Prostate gland (tissue), 2 donors: Measurements from ENCODE around the gene TBC1D32. TPM values are rescaled to one million over a fixed set of nuclear protein-coding genes. Genes with fewer than 3 reads are reported as not detected.
"Not testable (repeated sequence)": the region's sequence is repeated elsewhere in the genome, so short reads cannot be mapped to it uniquely, and the experiment has no call there.

Experiments
- DNase-seq: peaks from one replicate; pipeline ENCODE4 v3.0.0-alpha.2; 2019; ENCODE audit warnings: low spot score
- H3K27ac ChIP-seq, 2 donors: fragments of 200-600 bp; sonication (generic); 2 replicates each; pipeline ENCODE4 v1.5.1; 2017 to 2019
- H3K27me3 ChIP-seq: fragments of 200-600 bp; sonication (generic); replicated peaks from 2 replicates; pipeline ENCODE4 v1.5.1; 2019; ENCODE audit not compliant: insufficient read depth
- H3K36me3 ChIP-seq, 2 donors: fragments of 200-600 bp; sonication (generic); 1 replicate in 1 of 2; 2 replicates in 1 of 2; pipeline versions ENCODE4 v1.5.1 to v1.8.1; 2017 to 2019
- H3K4me1 ChIP-seq: fragments of 200-600 bp; sonication (generic); replicated peaks from 2 replicates; pipeline ENCODE4 v1.5.1; 2019
- H3K4me3 ChIP-seq, 2 donors: fragments of 200-600 bp; sonication (generic); 2 replicates each; pipeline ENCODE4 v1.5.1; 2017 to 2019
- H3K9me3 ChIP-seq: fragments of 200-600 bp; sonication (generic); 2 replicates; pipeline ENCODE4 v1.5.1; 2017
- POLR2A ChIP-seq: fragments of 450-650 bp; IDR thresholded peaks from one replicate; pipeline ENCODE4 v1.6.1; 2016; ENCODE audit warnings: antibody characterized with exemption, mild to moderate bottlenecking
- POLR2AphosphoS5 ChIP-seq: sonication (generic); formaldehyde crosslinking; IDR thresholded peaks from one replicate; pipeline ENCODE4 v1.6.1; 2017; ENCODE audit warnings: antibody characterized with exemption
- WGBS: methylation state at CpG from one replicate; pipeline ENCODE4 v1.1.5; 2018; 5-methylcytosine and 5-hydroxymethylcytosine counted together
- intact Hi-C: fragments of 100-400 bp; cut with DNase I; formaldehyde crosslinking; loops from one replicate; pipeline ENCODE4 v1.14.2; 2022
- total RNA-seq, 2 donors: library from RNA; depleted of rRNA; stranded (reverse); fragments of >200 nt; gene quantifications; one replicate each; pipeline ENCODE4 v1.1.0, GENCODE V29; 2016
- TF ChIP-seq, protein P1 (sequence below), 4 experiments: fragments of 200-600 bp in 2 of 4; fragments of 450-650 bp in 2 of 4; sonication (generic) in 2 of 4; IDR thresholded peaks; 1 replicate in 3 of 4; 2 replicates in 1 of 4; pipeline ENCODE4 v1.5.1; 2016 to 2019; ENCODE audit warnings: antibody characterized with exemption in 4 of 4, mild to moderate bottlenecking in 2 of 4, moderate library complexity in 2 of 4

Gene TBC1D32
- total RNA-seq, 2 donors from 2014 or later = 10.7 to 11.1 TPM

DNA sequence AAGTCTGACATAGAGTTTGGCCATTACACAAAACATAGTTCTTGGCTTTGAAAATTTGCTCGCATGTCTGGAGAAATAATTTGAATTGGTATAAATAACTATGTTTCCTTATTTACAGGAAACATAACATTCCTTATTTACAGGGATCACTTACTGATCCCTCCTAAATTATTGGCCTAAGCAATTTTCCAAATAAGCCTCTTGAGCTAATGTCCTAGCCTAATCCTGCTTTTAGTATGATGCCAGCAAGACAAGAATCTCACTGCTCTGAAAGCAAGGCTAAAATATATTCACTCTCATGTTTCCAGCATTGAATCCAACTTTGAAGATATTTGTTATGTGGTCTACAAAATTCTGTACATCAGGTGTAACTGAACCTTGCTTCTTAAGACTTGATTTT lies 4.1 kb upstream of the TBC1D32 start:
- TF ChIP-seq POLR2A = no peak
- TF ChIP-seq POLR2AphosphoS5 = no peak
- TF ChIP-seq, protein P1, sequence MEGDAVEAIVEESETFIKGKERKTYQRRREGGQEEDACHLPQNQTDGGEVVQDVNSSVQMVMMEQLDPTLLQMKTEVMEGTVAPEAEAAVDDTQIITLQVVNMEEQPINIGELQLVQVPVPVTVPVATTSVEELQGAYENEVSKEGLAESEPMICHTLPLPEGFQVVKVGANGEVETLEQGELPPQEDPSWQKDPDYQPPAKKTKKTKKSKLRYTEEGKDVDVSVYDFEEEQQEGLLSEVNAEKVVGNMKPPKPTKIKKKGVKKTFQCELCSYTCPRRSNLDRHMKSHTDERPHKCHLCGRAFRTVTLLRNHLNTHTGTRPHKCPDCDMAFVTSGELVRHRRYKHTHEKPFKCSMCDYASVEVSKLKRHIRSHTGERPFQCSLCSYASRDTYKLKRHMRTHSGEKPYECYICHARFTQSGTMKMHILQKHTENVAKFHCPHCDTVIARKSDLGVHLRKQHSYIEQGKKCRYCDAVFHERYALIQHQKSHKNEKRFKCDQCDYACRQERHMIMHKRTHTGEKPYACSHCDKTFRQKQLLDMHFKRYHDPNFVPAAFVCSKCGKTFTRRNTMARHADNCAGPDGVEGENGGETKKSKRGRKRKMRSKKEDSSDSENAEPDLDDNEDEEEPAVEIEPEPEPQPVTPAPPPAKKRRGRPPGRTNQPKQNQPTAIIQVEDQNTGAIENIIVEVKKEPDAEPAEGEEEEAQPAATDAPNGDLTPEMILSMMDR (IDR thresholded peaks at IDR 0.05) = no peak
- H3K27me3 ChIP-seq = no peaks in the 10 kb centered on the region
- no peak overlapping the region for H3K4me3 ChIP-seq
- no peaks in the 10 kb centered on the region for H3K9me3 ChIP-seq
- H3K36me3 ChIP-seq = no peaks in the 10 kb centered on the region
- WGBS = 88% methylated on average over 1 of the region's 1 CpG
- intact Hi-C loops = loop anchor here (10.0 kb wide), 1 partner anchor 846 kb away; no protein-coding TSS in a partner anchor
- no peak for DNase-seq
- H3K27ac ChIP-seq = no peak overlapping the region
- no peaks in the 10 kb centered on the region for H3K4me1 ChIP-seq

DNA sequence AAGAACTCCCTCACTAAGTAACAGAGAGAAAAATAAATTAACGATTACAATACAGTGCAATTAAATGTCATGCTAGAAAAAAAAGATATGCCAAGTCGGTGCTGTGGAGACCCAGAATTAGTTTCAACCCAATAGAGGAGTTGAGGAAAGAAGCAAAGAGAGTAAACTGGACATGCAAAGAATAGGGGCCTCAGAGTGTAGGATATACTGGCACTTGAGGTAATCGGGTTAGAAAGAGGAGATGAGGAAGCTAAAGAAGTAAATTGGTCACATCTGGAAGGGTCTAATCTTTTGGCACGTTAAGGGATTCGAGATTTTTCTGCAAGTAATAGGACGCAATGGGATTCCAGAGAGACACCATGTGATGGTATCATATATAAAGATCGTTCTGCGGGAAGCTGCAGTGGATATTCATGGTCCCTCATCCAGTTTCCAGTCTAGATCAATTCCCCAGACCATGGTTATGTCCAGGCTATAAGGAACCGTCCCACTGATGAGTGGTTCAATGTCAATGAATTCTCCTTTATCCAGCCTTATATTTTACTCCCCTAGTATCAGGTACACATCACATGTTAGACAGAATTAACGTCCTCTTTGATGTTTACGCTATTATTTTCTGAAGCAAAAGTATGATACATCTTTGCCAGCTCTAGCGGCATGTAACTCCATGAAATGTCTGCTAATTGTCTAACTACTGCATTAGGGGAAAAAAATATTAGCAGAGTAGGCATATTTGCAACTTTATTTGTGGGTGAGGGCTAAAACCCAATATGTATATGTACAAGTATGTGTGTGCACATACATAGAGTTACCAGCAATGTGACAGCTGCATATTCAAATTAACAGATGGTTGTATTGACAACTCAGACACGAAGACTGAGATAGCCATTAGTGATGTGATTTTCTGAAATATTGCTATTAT lies 1.1 kb upstream of the TBC1D32 start:
- no peaks in the 10 kb centered on the region for H3K27me3 ChIP-seq
- intact Hi-C loops = loop anchor here (10.0 kb wide), 1 partner anchor 849 kb away; no protein-coding TSS in a partner anchor
- no peaks in the 10 kb centered on the region for H3K9me3 ChIP-seq
- TF ChIP-seq POLR2AphosphoS5 = no peak
- TF ChIP-seq POLR2A = no peak
- TF ChIP-seq, protein P1 (IDR thresholded peaks at IDR 0.05) = no peak
- H3K4me1 ChIP-seq = no peaks in the 10 kb centered on the region
- H3K4me3 ChIP-seq = peak overlapping the region; percentile 63 to 65
- H3K36me3 ChIP-seq = no peaks in the 10 kb centered on the region
- no peak for DNase-seq
- WGBS = 66% methylated on average over 13 of the region's 13 CpGs
- H3K27ac ChIP-seq = peak overlapping the region; percentile 98 to 99

DNA sequence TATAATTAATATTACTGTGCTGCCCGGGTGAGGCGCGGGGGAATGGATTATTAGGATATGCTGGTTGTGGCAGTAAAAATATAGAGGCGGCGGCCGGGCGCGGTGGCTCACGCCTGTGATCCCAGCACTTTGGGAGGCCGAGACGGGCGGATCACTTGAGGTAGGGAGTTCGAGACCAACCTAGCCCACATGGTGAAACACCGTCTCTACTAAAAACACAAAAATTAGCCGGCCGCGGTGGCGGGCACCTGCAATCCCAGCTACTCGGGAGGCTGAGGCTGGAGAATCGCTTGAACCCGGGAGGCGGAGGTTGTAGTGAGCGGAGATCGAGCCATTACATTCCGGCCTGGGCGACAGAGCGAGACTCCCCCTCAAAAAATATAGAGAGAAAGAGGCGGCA lies 586 bp downstream of the TBC1D32 start:
- intact Hi-C loops = loop anchor here (10.0 kb wide), 1 partner anchor 851 kb away; no protein-coding TSS in a partner anchor
- not testable (repeated sequence) for DNase-seq, H3K27me3 ChIP-seq, H3K36me3 ChIP-seq, H3K4me1 ChIP-seq, H3K9me3 ChIP-seq
- Histone ChIP-seq H3K4me3 (peak overlapping the region; percentile 63 to 65), H3K27ac (peak overlapping the region; percentile 98 to 99)
- WGBS = 94% methylated on average over 28 of the region's 28 CpGs

DNA sequence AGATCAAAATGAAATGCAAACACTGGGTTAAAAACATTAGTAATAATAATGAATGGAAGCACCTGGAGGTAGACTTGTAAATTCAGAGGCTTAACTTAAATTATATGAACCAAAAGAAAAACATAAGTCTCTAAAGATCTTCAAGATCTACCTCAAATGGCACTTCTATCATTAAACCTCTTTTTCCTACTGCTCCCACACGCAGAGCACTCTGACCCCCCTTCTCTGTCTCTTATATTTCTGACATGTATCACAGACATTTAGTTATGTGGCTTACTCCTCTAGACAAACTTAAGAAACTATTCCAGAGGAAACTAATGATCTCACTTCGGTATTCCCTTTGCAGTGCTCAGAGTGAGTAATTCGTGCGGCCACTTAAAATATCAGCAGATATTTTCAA lies 1.1 kb downstream of the TBC1D32 start:
- H3K9me3 ChIP-seq = no peaks in the 10 kb centered on the region
- H3K36me3 ChIP-seq = no peaks in the 10 kb centered on the region
- no peak overlapping the region for H3K27ac ChIP-seq
- H3K4me3 ChIP-seq = no peak overlapping the region
- no peaks in the 10 kb centered on the region for H3K4me1 ChIP-seq
- H3K27me3 ChIP-seq = no peaks in the 10 kb centered on the region
- intact Hi-C loops = loop anchor here (10.0 kb wide), 1 partner anchor 852 kb away; no protein-coding TSS in a partner anchor
- no peak for DNase-seq
- WGBS = 94% methylated on average over 4 of the region's 4 CpGs
- no peak for TF ChIP-seq POLR2A
- TF ChIP-seq, protein P1 (IDR thresholded peaks at IDR 0.05) = no peak
- TF ChIP-seq POLR2AphosphoS5 = no peak

DNA sequence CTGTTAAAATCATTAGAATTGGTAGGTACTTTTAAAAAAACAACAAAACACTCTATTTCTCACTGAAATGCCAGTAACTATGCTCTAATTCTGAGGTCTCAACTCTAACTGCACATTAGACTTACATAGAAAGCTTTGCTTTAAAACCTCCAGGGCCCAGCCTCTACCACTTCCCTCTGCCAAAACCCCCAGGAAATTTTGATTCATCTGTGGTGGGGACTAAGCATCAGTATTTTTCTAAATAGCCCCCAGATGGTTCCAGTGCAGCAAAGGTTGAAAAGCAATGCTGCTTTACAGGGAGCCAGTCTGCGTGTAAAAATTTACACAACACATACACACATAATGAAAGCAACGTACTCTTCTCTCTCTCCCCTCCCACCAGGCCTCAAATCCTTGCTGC lies 3.8 kb downstream of the TBC1D32 start:
- no peak for DNase-seq
- intact Hi-C loops = loop anchor here (10.0 kb wide), 1 partner anchor 854 kb away; no protein-coding TSS in a partner anchor
- Histone ChIP-seq H3K27me3 (no peaks in the 10 kb centered on the region), H3K36me3 (no peaks in the 10 kb centered on the region), H3K9me3 (no peaks in the 10 kb centered on the region), H3K27ac (no peak overlapping the region), H3K4me1 (no peaks in the 10 kb centered on the region), H3K4me3 (no peak overlapping the region)
- TF ChIP-seq POLR2AphosphoS5 (no peak), POLR2A (no peak)
- TF ChIP-seq, protein P1 (IDR thresholded peaks at IDR 0.05) = no peak
- WGBS = 89% methylated on average over 2 of the region's 2 CpGs
